ENCODE results near the gene QSOX1. TPM values are rescaled to one million over a fixed set of nuclear protein-coding genes. Genes with fewer than 3 reads are reported as not detected.

Gene QSOX1
- total RNA-seq, 1 donor from 2014 or later = 97.8 TPM

DNA sequence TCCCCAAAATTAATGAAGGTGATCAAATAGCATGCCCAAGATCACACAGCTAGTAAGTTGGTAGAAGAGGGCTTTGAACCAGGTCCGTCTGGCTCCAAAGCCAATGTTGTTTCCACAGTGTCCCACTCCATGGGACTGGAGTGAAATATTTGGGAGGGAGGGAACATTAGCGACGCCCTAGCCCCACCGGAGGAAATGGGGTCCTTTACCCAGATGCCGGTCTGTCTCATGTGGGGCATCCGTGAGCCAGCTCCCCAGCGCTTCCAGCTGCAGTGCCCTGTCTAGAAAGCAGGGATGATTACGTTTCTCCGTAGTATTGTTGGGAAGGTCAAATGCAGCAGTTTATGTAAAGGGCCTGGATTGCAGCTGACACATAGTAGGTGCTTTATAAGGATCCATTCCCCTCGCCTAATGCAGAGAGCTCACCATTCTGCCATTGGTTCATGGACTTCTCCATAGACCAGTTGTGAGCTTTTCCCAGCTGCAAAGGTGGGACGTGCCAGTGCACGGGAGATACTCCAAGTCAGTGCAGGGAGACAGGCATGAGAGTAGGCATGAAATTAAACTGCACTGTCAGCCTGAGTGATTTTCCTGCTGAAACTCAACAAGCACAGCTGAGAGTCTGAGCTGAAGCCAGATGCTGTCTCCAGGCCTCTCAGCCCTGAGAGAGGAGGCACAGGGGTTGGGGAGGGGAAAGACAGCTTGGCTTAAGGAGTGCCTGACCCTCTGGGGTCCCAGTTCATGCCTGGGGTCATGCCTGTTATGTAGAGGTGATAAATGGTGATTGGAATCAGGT lies 24.7 kb downstream of the QSOX1 start:
- no peak for DNase-seq
- intact Hi-C loops (cut with DNase I) = loop anchor here (10.0 kb wide), 1 partner anchor 315 kb away; no protein-coding TSS in a partner anchor
- no peak for ATAC-seq (ENCODE audit: poor library complexity)

DNA sequence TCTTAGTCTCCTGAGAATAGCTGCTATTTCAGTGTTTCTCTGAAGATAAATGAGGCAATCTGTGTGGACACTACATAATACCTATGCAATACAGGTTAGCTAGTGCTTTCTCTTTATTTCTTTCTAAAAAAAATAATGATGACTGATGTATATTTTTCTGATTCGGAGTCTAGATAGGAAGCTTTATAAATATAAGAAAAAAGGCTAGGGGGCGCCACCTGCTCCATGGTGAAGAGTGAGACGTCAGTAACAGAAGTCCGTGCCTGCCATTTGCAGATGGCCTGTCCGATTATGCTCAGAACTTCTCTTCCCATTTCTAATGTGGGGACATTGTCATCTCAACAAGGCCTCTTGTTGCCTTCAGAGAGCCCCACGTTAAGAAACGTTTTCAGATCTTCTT lies 26.4 kb downstream of the QSOX1 start:
- DNase-seq (no peak), ATAC-seq (ENCODE audit: poor library complexity) (no peak)
- intact Hi-C loops (cut with DNase I) = no loop called here

DNA sequence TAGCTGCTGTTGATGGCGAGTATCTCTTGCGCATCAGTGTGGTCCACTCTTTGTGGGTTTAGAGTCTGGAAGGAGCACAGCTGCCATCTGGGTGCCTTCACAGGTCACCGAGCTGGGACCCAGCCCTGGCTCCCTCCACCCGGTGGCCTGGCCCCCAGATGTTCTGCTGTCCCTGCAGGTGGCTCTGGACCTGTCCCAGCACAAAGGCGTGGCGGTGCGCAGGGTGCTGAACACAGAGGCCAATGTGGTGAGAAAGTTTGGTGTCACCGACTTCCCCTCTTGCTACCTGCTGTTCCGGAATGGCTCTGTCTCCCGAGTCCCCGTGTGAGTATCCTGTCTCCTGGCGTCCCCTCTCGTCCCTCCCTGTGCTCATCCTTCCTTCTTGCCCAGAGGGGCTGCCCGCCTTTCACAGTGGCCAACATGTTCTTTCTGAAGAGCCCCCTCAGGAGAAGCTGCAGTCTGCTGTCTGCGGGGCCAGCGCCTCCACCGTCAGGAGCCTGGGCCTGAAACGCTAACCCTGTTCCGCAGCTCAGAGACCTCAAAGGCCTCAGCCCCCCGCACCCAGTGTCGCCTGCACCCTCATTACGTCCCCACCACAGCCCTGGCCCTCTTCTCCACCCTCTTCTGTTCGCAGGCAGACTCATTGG lies 27.4 kb downstream of the QSOX1 start:
- intact Hi-C loops (cut with DNase I) = no loop called here
- no peak for DNase-seq
- no peak for ATAC-seq (ENCODE audit: poor library complexity)

- ATAC-seq (ENCODE audit: poor library complexity) = no peak
- intact Hi-C loops (cut with DNase I) = no loop called here
- no peak for DNase-seq
Measured at GRCh38 chr1:180182643-180183311, 28.1 kb downstream of the QSOX1 start.

- DNase-seq = no peak
- intact Hi-C loops (cut with DNase I) = no loop called here
- peak; percentile 21 for ATAC-seq (ENCODE audit: poor library complexity)
Measured at GRCh38 chr1:180183426-180183825, 28.8 kb downstream of the QSOX1 start.

GRCh38 chr1:180184041-180184440 lies 29.4 kb downstream of the QSOX1 start:
- DNase-seq (no peak), ATAC-seq (ENCODE audit: poor library complexity) (no peak)
- intact Hi-C loops (cut with DNase I) = no loop called here

- DNase-seq (no peak), ATAC-seq (ENCODE audit: poor library complexity) (no peak)
- intact Hi-C loops (cut with DNase I) = no loop called here
Measured at GRCh38 chr1:180185281-180185680, 30.6 kb downstream of the QSOX1 start.

GRCh38 chr1:180185971-180186645 lies 31.4 kb downstream of the QSOX1 start:
- DNase-seq (no peak), ATAC-seq (ENCODE audit: poor library complexity) (no peak)
- intact Hi-C loops (cut with DNase I) = no loop called here

GRCh38 chr1:180186831-180187230 lies 32.2 kb downstream of the QSOX1 start:
- intact Hi-C loops (cut with DNase I) = no loop called here
- DNase-seq (no peak), ATAC-seq (ENCODE audit: poor library complexity) (no peak)

DNA sequence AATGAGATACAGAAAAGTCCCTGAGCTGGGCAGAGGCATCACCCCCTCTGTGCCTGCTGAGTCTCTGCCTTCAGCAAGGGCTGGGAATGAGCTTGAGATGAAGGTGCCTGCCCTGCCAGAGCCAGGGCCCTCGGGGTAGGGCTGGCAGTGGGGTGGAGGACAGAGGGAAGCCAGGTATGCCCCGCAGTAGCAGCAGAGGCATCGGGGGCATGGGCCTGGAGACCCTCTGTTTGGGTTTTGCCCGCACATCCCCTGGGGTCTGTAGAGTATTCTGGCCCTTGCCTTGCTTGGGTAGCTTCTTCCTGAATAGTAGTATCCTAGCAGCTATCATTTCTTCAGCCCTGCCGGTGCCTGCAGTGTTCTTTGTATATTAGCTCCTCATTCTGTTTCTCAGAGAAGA lies 33.0 kb downstream of the QSOX1 start:
- intact Hi-C loops (cut with DNase I) = no loop called here
- ATAC-seq (ENCODE audit: poor library complexity) (no peak), DNase-seq (no peak)

DNA sequence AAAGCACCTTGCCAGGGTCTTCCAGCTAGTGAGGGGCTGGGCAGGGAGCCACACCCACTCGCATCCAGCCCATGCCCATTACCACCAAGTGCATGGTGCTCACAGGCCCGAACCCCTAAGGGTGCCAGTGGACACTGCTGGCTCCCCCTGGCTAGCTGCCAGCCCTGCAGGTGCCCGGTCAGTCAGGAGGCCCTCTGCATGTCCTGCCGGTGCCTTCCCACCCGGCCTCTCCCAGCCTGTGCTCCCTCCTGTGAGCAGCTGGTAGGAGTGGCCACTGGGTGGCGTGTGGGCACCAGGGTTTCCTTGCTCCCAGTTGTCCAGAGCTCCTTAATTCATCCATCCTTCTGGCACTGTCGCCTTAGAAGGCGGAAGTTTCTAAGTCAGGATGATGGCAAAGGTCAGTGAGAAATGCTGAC lies 33.4 kb downstream of the QSOX1 start:
- ATAC-seq (ENCODE audit: poor library complexity) = peak; percentile 55
- peak; percentile 62 for DNase-seq
- intact Hi-C loops (cut with DNase I) = no loop called here

DNA sequence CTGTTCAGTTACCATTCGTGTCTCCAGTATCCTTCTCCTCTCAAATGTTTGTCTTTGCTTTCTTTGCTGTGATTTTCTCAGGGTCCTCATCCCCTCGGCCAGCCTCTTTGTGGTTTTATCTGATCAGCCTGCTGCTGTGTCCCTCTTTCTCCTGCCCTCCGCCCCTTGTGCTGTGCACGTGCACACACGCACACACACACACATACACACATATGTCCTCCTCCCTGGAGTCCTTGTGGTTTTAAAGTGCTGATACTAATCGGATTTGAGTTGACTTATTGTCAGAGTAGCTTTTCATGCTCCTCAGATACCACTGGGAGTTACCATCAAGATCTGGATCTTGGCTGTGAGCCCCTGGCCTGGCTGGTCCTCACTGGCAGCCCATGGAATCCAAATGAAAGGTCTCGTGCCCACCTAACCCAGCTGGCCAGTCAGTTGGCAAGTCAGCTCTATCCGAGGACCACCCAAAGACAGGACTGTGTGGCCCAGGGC lies 34.1 kb downstream of the QSOX1 start:
- intact Hi-C loops (cut with DNase I) = no loop called here
- DNase-seq = peak; percentile 18
- ATAC-seq (ENCODE audit: poor library complexity) = no peak

DNA sequence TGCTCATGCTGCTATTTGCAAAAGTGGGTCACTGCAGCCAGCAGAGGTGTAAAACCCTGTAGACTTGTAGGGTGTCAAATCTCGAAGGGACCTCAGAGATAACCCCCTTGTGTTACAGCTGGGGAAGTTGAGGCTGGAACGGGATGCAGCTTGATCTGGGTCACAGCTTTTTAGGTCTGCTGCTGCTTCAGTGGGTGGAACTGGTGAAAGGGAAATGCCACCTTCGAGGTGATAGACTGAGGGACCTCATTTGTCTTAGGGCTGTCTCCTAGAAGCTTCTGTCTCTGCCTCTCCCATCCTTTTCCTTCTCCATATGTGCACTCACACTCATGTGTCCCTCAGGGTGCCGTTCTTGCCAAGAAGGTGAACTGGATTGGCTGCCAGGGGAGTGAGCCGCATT lies 35.4 kb downstream of the QSOX1 start:
- intact Hi-C loops (cut with DNase I) = no loop called here
- ATAC-seq (ENCODE audit: poor library complexity) (no peak), DNase-seq (peak; percentile 3)

GRCh38 chr1:180192172-180192571 lies 37.5 kb downstream of the QSOX1 start:
- DNase-seq = peak; percentile 18
- no peak for ATAC-seq (ENCODE audit: poor library complexity)
- intact Hi-C loops (cut with DNase I) = no loop called here

GRCh38 chr1:180193141-180194047 lies 38.7 kb downstream of the QSOX1 start:
- intact Hi-C loops (cut with DNase I) = no loop called here
- ATAC-seq (ENCODE audit: poor library complexity) (no peak), DNase-seq (peak; percentile 21)

GRCh38 chr1:180194048-180194425 lies 39.4 kb downstream of the QSOX1 start:
- DNase-seq (peak; percentile 35), ATAC-seq (ENCODE audit: poor library complexity) (no peak)
- intact Hi-C loops (cut with DNase I) = no loop called here

GRCh38 chr1:180194546-180195207 lies 40.0 kb downstream of the QSOX1 start:
- ATAC-seq (ENCODE audit: poor library complexity) = no peak
- intact Hi-C loops (cut with DNase I) = no loop called here
- peak; percentile 30 for DNase-seq

GRCh38 chr1:180195401-180195800 lies 40.7 kb downstream of the QSOX1 start:
- intact Hi-C loops (cut with DNase I) = no loop called here
- DNase-seq (peak; percentile 24), ATAC-seq (ENCODE audit: poor library complexity) (no peak)

Data from Right ventricle myocardium superior (tissue), 1 donor.